GM21447 (cell line): ENCODE data around the gene SH3GL1.

Source experiments
- ATAC-seq: cut with Tn5 transposase; IDR thresholded peaks from one replicate; pipeline ENCODE4 v1.9.1; 2021; ENCODE audit not compliant: unreplicated experiment

Gene SH3GL1, protein sequence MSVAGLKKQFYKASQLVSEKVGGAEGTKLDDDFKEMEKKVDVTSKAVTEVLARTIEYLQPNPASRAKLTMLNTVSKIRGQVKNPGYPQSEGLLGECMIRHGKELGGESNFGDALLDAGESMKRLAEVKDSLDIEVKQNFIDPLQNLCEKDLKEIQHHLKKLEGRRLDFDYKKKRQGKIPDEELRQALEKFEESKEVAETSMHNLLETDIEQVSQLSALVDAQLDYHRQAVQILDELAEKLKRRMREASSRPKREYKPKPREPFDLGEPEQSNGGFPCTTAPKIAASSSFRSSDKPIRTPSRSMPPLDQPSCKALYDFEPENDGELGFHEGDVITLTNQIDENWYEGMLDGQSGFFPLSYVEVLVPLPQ

DNA sequence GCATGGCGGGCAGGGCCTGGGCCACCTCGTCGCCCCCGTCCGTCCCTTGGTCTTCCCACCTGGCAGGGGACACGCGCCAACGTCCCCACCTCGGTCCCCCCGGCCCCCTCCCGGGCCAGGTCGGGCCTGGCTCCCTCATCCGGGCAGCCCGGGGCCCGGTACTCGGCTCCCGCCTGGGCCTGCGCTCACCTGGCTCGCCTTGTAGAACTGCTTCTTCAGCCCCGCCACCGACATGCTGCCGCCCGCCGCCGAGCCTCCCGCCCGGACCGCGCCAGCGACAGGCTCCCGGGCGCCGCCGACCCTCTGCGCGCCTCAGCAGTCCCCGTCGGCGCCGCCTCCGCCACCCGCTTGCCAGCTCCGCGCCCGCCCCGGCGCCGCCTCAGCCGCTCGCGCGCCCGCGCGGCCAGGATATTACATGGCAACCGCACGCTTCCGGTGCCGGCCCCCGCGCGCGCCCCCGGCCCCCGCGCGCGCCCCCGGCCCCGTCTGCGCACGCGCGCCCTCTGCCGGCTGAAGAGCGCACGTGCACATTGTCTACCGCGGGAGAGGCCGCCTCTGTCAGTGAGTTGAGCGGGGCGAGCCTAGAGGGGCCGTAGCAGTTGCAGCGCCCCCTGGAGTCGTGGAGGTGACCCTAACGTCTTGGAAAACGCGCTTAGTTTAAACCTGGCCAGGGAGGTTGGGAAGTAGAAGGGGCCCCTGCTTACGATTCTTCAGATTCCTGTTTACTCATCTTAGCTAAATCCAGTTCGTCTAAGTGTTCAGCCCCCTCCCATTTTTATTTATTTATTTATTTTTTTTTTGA lies at the start of gene SH3GL1:
TSS of gene SH3GL1 (minus strand) at position 413 of the 802 bp plus-strand sequence. CDS start at position 234, 179 bp downstream.
- peak; percentile 52 for ATAC-seq

DNA sequence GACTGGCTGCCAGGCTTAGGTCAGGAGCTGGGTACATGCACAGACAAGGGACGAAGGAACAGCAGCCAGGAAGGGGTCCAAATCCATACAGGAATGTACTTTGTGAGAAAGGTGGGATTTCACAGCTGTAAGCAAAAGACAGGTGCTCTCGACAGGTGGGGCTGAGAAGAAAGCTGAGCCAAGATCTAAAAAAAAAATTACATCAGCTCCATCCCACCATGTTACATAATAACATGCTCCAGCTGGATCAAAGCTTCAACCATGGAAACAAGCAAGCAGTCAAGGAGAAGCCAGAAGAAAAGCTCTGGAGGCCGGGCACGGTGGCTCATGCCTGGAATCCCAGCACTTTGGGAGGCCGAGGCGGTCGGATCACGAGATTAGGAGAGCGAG lies 49.3 kb upstream of the SH3GL1 start:
- no peak for ATAC-seq

DNA sequence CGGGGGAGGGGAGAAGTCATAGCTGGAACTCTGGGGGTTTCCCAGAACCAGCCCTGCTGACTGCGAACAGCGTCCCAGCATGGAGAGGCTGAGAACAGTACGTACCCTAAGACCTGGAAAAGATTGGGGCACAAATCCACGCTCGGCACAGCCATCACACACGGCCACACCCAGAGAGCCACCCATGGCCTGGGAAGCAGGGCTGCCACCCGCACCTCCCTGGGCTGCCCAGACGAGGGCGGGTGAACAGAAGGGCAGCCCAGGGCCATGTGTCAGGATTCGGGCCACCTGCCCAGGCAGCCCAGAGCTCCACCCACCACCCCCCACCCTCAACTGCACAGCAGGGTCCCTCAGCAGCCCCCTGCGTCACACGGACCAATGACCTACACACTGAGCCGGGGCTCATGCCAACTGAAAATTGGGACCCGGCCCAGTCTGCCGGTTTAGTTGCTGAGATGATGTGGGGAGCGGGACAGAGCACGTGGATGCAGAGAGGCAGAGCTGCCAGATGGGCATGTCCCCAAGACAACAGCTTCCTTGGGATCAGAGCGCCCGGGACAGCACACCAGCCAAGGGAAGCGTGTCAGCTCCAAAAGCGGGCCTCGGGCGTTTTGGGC lies 48.8 kb upstream of the SH3GL1 start:
- ATAC-seq: no peak

DNA sequence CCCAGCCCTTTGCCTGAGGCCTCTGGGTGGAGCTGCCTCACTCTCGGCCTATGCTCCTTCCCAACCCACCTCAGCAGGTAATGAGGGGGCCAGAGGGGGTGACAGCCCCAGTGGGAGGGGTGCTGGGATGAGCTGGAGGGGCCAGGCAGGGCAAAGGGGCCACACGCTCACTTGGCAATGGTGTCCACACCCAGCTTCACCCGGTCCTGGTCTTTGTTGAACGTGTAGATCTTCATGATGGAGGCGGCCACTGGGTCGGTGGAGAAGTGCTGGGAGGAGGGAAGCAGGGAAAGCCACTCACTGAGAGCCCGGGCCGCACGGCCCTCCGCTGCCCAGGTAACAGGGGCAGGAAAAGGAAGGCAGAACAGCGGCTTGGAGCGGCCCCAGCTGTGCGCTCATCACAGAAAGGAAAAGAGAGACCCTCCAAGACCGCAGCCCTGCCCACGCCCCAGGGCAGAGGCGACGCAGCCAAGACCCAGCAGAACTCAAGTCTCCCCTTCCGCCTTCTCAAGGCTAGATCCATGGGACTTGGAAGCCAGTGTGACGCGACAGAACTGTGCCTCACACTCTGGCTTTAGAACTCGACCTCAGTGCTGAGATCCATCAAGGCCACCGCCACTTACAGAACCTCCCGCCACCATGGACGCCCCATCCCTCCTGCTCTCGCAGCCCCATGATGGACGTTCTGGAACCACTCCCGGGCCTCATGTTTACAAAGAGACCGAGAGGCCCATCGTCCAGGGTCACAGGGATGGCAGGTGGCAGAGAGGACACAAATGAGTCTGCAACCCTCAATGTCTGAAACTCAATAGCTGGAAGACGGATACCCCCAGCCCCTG lies 48.0 kb upstream of the SH3GL1 start:
- ATAC-seq: no peak

DNA sequence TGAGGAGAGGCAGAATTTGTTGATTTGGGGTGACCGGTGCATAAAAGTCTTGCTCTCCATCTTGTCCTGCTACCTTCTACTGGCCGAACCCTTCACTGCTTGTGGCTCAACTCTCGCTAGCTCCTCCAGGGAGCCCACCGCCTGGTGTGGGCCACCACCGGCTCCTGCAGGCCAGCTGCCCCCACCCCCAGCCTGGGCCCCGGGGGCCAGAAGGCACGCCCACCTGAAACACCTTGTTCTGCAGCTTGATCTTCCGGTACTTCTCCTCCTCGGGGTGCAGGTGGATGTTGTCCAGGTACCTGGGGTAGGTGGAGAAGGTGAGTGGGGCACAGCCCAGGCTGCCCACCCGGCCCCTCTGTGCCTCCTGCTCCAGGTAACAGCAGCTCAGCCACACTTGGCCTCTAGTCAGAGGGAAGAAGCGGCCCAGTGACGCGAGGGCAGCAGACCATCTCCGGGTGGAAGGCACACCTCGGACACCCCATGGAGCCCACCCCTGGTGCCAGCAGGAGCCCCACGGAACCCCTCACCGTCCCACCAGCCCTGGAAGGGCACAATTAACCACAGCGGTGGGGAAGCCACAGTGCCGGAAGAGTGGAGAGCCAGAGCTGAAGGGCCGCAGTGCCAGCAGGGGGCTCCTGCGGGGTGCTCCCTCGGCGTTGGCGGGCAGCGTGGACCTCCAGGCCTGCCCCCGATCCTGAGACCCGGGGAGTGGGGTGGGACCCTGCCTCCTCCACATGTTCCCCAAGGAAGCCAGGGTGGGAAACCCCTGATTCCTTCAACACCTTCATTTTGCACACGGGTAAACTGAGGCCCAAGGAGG lies 47.2 kb upstream of the SH3GL1 start:
- ATAC-seq: no peak

DNA sequence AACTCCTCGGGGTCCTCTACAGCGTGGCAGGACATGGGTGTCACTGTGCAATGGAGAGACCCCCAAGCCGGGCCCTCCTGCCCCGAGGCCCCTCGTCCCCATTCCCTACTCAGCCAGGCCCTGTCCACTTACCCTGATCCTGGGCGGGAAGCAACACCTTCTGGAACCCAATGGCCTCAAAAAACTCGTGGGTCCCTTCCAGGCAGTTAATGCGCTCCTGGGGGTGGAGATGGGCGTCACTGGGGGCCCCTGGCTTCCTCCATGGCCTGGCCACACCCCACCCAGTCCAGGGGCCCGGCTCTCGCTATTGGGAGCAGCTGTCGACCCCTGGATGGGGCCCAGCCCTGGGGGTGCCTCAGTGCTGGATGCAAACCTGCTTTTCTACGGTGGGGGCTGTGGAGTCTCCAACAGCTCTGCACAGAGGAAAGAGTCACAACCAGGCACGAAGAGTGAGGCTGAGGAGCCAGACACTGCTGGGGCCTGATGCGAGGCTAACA lies 46.4 kb upstream of the SH3GL1 start:
- ATAC-seq: no peak

DNA sequence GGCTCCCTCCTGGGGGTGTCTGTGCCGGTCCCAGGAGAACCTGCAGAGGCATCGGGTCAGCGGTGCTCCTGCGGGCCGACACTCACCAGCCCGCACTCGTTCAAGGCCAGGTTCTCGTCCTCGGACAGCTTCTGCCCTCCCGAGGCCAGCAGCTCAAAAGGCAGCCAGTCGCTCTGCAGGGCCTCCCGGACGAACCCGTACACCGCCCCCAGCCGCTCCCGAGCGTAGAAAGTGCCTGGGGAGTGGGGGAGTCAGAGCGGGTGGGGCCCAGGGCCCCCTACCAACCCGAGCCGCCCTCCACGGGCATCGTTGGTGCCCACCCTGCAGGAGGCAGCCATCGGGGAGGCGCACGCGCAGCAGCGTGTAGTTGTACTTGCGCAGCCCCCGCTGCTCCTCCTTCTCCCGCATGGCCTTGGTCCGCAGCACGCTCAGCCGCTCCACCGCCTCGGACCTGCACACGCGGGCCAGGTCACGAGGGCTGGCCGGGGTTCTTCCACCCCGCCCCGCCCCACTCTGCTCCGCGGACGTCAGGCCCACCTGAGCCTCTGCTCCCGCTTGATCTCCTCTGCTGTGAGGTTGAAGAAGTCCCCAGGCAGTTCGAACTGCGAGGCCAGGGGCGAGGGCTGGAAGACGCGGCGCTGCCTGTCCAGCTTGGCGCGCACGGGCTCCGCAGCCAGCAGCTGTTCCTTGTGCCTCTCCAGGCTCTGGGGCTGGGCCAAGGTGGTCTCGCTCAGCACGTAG lies 45.8 kb upstream of the SH3GL1 start:
- no peak for ATAC-seq

DNA sequence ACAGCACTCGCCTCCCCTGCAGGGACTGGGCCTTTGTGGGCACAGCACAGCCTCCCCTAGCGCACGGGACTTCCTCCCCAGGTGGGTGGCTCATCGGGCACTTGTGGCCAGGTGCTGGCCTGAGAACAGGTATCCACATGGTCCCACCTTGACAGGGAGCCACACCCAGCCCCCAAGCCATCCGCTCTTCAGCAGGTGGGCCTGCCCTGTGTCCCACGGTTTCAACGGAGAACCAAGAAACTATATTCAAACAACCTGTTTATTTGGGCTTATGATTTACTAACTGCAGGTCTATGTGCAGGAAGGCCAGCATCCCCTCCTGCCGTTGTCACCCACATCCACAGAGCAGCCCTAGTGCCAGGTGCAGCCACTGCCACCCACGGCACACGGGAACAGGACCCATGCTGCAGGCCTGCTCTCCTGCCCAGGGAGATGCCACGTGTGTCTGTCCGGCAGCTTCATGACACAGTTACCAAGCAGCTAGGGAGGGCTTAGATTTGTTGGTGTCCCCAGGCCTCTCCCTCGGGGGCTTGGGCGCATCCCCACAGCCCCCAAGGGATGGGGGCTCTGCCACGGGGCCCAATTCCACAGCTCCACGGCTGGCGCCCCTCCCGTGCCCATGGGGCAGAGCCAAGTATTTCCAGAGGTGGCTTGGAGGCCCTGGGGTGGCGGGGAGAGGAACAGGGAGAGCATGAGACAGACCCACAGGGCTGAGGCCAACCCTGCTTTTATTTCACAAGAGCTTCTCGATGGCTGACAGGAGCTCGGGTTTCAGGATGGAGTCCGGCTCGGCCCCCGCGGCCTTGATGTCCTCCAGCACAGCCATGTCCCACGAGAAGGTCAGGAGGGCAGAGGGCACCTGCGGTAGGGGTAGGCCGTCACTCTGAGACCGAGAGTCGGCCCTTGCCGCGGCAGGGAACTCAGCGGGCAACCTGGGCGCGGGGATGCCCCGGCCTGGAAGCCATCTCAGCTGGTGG lies 44.7 kb upstream of the SH3GL1 start:
- ATAC-seq: no peak

DNA sequence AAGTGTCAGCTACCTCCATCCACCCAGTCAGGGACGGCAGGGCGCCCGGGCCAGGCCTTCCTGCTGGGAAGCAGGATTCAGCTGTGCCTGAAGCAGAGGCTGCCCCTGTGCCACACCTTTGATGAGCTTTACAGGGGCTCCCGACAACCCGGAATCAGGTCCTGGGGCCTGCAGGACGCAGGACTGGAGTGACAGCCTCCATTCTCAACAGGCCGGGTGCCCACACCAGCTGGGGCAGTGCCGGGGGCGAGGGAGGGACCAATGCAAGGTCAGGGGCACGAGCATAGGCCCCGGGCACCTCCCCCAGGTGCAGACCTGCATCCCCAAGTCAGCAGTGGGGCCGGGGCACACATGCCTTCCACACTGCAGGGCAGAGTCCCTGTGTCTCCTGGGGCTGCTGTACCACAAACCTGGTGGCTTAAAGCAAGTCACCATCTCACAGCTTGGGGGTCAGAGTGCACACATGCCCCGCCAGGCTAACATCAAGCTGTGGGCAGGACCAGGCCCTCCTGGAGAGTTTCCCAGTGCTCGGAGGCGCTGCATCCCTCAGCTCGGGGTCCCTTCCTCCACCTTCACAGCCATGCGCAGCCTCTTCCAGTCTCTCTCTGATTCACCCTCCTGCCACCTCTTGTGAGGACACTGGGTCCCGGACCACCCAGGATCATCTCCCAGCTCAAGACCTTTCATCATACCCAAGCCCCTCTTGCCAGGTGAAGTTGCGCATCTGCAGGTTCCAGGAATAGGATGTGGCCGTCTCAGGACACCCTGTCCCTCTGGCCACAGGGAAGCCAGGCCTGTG lies 43.8 kb upstream of the SH3GL1 start:
- ATAC-seq: no peak

DNA sequence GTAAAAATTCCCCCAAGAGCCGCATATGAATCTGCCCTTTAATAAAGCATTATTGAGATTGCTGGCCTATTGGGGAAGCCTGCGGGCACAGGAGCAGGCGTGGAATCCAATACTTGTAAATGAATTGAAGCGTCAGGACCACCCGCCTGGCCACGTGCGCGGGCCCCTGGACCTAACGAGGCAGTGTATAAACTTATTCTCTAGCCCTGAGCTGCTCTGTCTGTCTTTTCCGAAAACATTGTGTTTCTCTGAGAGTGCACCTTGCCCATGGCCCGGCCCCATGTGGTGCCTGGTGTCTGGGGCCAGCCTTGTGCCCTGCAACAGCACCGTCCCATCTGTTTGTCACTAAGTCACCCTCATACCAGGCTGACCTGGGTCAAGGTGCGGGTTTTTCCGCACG lies 42.8 kb upstream of the SH3GL1 start:
- ATAC-seq: no peak

DNA sequence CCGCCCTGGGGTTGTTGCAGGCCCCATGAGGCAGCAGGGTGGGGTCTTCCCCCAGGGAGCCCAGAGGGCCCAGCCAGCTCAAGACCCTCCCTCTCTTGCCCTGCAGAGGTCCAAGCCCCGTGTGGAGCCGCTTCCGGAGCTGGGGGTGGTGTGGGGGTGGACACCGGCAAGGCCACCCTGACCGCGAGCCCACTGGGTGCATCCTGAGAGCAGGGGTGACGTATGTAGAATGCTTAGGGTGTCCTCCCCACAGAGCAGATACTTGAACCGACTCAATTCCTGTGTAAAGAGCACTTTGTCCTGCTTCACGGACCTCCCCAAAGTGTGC lies 42.4 kb upstream of the SH3GL1 start:
- ATAC-seq: no peak

DNA sequence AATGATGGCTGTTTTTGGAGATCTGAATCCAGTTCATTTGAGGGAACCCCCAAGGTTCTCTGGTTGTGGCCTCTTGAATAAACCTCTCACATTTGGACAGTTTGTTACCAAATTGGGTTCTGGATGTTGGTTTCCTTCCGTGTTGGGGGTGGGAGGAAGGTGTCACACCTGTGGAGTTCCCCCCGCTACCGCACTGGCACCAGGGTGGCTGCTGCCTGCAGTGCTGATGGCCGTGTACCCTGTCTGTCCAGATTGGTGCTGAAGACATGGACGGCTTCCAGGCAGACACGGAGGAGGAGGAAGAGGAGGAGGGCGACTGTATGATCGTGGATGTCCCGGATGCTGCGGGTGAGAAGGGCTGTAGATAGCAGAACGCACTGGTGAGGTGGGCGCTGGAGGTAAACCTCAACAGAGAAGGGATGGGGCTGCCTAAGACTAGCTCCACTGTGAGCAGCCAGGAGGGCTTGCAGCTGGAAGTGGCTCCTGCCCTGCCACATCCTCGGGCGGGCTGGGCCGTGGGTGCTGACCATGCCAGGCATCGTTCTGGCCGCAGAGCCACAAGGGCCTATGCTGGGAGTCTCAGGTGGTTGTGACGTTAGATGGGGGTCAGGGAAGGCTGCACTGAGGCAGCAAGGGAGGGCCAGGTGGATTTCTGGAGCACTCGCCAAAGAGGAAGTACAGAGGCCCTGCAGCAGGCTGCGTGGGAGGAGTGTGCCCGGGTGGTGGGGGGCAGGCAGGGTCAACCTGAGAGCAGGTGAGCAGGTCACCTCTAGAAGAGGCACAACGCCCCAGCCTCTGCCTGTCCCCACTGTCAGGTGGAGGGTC lies 41.9 kb upstream of the SH3GL1 start:
- ATAC-seq: no peak

DNA sequence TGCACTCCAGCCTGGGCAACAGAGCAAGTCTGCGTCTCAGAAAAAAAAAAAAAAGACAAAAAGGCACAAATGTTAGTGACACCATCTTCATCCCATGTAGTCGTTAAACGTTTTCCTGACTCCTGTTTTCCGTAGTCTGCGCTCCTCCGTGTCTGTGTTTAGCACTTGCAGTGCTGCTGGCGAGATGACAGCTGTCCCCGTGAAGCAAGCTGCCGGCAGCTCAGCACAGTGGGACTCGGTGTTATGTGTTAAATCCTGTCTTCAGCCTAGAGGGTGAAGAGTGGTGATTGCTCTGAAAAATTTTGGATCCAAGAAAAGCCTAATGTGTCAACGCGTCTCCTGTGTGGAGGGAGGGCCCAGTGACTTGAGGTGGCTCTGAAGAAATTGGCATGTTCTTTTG lies 38.9 kb upstream of the SH3GL1 start:
- no peak for ATAC-seq

DNA sequence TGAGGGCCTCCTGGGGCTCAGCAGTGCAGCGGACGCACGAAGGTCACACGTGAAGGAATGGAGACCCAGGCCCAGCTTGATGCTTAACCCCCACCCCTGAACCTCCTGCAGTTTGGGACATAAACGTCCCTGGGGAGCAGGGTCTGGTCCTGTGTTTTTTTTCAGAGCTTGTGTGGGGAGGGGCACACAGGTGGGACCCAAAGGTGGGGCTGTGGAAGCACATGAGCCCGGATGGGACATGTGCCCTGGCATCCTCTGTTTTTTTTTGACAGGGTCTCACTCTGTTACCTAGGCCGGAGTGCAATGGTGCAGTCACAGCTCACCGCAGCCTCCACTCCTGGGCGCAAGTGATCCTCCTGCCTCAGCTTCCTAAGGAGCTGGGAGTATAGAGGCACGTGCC lies 36.8 kb upstream of the SH3GL1 start:
- ATAC-seq: no peak

DNA sequence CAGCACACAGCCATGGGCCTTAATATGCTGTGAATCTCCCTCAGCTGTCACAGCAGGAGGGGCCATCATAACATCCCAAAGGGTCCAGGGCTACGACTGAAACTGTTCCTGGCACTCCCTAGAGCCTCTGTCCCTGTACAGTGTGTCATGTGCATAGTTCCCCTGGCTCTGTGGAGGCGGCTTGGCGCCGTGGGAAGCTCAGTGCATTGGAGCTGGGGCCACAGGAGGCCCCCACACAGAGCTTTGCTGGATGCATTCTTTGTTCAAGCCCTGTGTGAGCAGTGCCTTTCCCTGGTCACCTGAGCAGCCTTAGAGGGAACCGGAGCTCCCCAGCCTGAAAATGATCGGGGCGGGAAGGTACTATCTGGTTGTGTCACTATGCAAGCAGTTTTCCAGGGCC lies 35.9 kb upstream of the SH3GL1 start:
- ATAC-seq: no peak

DNA sequence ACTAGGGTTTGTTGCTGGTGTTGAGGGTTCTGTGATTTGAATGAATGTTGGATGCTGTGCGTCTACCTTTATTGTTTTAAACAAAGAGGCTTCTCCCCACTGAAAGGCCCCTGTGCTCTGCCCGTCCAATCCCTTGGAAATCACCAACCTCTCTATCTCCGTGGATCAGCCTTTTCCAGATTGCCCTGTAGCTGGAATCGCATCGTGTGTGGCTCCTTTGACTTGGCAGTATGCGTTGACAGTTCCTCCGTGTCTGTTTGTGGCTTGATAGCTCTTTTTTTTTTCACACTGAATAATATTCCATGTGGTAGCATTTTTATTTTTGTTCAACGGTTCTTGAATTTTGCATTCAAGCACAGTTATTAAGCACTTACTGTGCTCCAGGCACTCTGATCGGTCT lies 34.0 kb upstream of the SH3GL1 start:
- no peak for ATAC-seq
